CD4-positive, alpha-beta T cell treated with Interferon alpha-2 for 1 hour (primary cell): ENCODE measurements around the gene PRKN.

ENCODE experiments used
- DNase-seq, 2 donors: peaks; one replicate each; pipeline ENCODE4 v3.0.0-alpha.2; 2020 to 2022

The PRKN gene

GRCh38 chr6:162014069-162014811 lies 713.3 kb downstream of the PRKN start:
- DNase-seq, result no peak

GRCh38 chr6:162005372-162005771 lies 722.2 kb downstream of the PRKN start:
- no peak for DNase-seq

GRCh38 chr6:161996783-161997182 lies 730.8 kb downstream of the PRKN start:
- DNase-seq, result no peak

- DNase-seq, result no peak
Measured at GRCh38 chr6:161985876-161986423, 741.6 kb downstream of the PRKN start.

GRCh38 chr6:161984713-161985112 lies 742.9 kb downstream of the PRKN start:
- no peak for DNase-seq

GRCh38 chr6:161976553-161976952 lies 751.0 kb downstream of the PRKN start:
- DNase-seq, result no peak

- DNase-seq, result no peak
Measured at GRCh38 chr6:161973064-161973463, 754.5 kb downstream of the PRKN start.

- no peak for DNase-seq
Measured at GRCh38 chr6:161971043-161971442, 756.5 kb downstream of the PRKN start.

GRCh38 chr6:161963634-161964234 lies 763.8 kb downstream of the PRKN start:
- no peak for DNase-seq

GRCh38 chr6:161963181-161963580 lies 764.4 kb downstream of the PRKN start:
- no peak for DNase-seq

GRCh38 chr6:161961796-161962195 lies 765.8 kb downstream of the PRKN start:
- no peak for DNase-seq

GRCh38 chr6:161961046-161961445 lies 766.5 kb downstream of the PRKN start:
- no peak for DNase-seq

GRCh38 chr6:161959072-161959471 lies 768.5 kb downstream of the PRKN start:
- no peak for DNase-seq

GRCh38 chr6:161956082-161956481 lies 771.5 kb downstream of the PRKN start:
- DNase-seq, result no peak

GRCh38 chr6:161954699-161955276 lies 772.8 kb downstream of the PRKN start:
- no peak for DNase-seq

GRCh38 chr6:161954077-161954476 lies 773.5 kb downstream of the PRKN start:
- no peak for DNase-seq

- no peak for DNase-seq
Measured at GRCh38 chr6:161951126-161951525, 776.4 kb downstream of the PRKN start.

- no peak for DNase-seq
Measured at GRCh38 chr6:161949531-161949930, 778.0 kb downstream of the PRKN start.

- DNase-seq, result no peak
Measured at GRCh38 chr6:161948462-161948861, 779.1 kb downstream of the PRKN start.

- no peak for DNase-seq
Measured at GRCh38 chr6:161947371-161947770, 780.2 kb downstream of the PRKN start.

- no peak for DNase-seq
Measured at GRCh38 chr6:161946461-161946860, 781.1 kb downstream of the PRKN start.

GRCh38 chr6:161943561-161943960 lies 784.0 kb downstream of the PRKN start:
- no peak for DNase-seq

- DNase-seq, result no peak
Measured at GRCh38 chr6:161941565-161941964, 786.0 kb downstream of the PRKN start.

GRCh38 chr6:161940519-161940918 lies 787.0 kb downstream of the PRKN start:
- no peak for DNase-seq
